K562 (cell line): ENCODE data around the gene RRAS. TPM values are rescaled to one million over a fixed set of nuclear protein-coding genes. Genes with fewer than 3 reads are reported as not detected.

ENCODE experiments used
- FIP1L1 ChIP-seq: fragments of 200-400 bp; formaldehyde crosslinking; IDR thresholded peaks from 2 replicates; pipeline ENCODE4 v1.6.1; 2018; ENCODE audit warnings: mild to moderate bottlenecking, low read depth, low read length; ENCODE audit not compliant: poor library complexity, severe bottlenecking
- FOXA3 ChIP-seq, 2 experiments: fragments of 450-650 bp in 1 of 2; sonication (generic) in 1 of 2; formaldehyde crosslinking; IDR thresholded peaks in 1 of 2; conservative IDR thresholded peaks in 1 of 2; 2 replicates each; pipeline versions ENCODE4 v1.4.0 to v1.8.0; 2020 to 2022; ENCODE audit warnings: mild to moderate bottlenecking in 2 of 2, missing genetic modification reagents in 1 of 2
- FOXO4 ChIP-seq: fragments of 450-650 bp; formaldehyde crosslinking; IDR thresholded peaks from 2 replicates; pipeline ENCODE4 v1.4.0; 2020; ENCODE audit warnings: mild to moderate bottlenecking, moderate library complexity
- JUN ChIP-seq, 2 experiments: sonication (generic) in 1 of 2; formaldehyde crosslinking in 1 of 2; IDR thresholded peaks; 2 replicates each; pipeline versions ENCODE4 v1.6.1 to v1.8.0; 2012 to 2022; ENCODE audit warnings: borderline replicate concordance in 2 of 2, mild to moderate bottlenecking in 2 of 2, improper control_type of control experiment in 1 of 2, low read depth in 1 of 2, low read length in 1 of 2, missing genetic modification reagents in 1 of 2
- PATZ1 ChIP-seq: fragments of 250-450 bp; sonication (Bioruptor Pico); IDR thresholded peaks from 2 replicates; pipeline ENCODE4 v1.5.0; 2020; ENCODE audit warnings: mild to moderate bottlenecking, borderline replicate concordance
- SMARCE1 ChIP-seq: fragments of 450-650 bp; IDR thresholded peaks from 2 replicates; pipeline ENCODE4 v1.7.1; 2016; ENCODE audit warnings: mild to moderate bottlenecking
- ZNF140 ChIP-seq: fragments of 250-450 bp; sonication (Bioruptor Pico); IDR thresholded peaks from 2 replicates; pipeline ENCODE4 v1.8.0; 2021; ENCODE audit warnings: moderate library complexity, mild to moderate bottlenecking, inconsistent platforms
- ZNF318 ChIP-seq, 2 experiments: fragments of 450-650 bp; IDR thresholded peaks; 2 replicates each; pipeline ENCODE4 v1.6.1; 2016; ENCODE audit warnings: mild to moderate bottlenecking in 2 of 2, borderline replicate concordance in 1 of 2, low read depth in 1 of 2, moderate library complexity in 1 of 2
- ZNF507 ChIP-seq: conservative IDR thresholded peaks from 2 replicates; pipeline ENCODE4 v1.6.1; 2017; ENCODE audit warnings: missing genetic modification characterization, missing compliant biosample characterization
- ZNF668 ChIP-seq: fragments of 250-450 bp; sonication (Bioruptor Pico); IDR thresholded peaks from 2 replicates; pipeline ENCODE4 v1.8.0; 2022; ENCODE audit warnings: mild to moderate bottlenecking, inconsistent platforms
- polyA plus RNA-seq, 8 experiments: library from polyadenylated mRNA; depleted of rRNA in 4 of 8; stranded (reverse) in 5 of 8; unstranded in 3 of 8; fragments of >200 nt; fragmentation: Nextera tagmentation in 2 of 8; fragmentation: Illumina TruSeq in 1 of 8; extraction: Ambion mirVana in 2 of 8; extraction: Trizol in 1 of 8; gene quantifications; 2 replicates each; pipeline versions ENCODE4 v1.2.1 to v1.2.3, GENCODE V29; 2011 to 2014; ENCODE audit warnings: inconsistent platforms in 1 of 8, missing spikeins in 1 of 8
- total RNA-seq, 7 experiments: library from RNA; depleted of rRNA in 6 of 7; stranded (reverse); fragments of >200 nt in 6 of 7; fragmentation: Illumina TruSeq in 2 of 7; extraction: Trizol in 2 of 7; gene quantifications; 2 replicates each; pipeline versions ENCODE4 v1.2.1 to v1.2.3, GENCODE V29; 2011 to 2021; ENCODE audit warnings: low replicate concordance in 1 of 7

RRAS gene
- total and polyA plus RNA-seq, 9 of the 15 experiments (the other 6 are each of a cell fraction or from before 2014, with no cell fraction given): 0.70 to 17.3 (median 8.2) TPM

GRCh38 chr19:49590071-49590970 is 49.6 kb downstream of the RRAS start (continued):
- TF ChIP-seq ZNF668 (CRISPR knock-in tag): no peak
- peak in 1 of 2 experiments; percentile 74; a peak in 1 of 4 replicates for TF ChIP-seq FOXA3 (CRISPR knock-in tag; conservative IDR thresholded peaks at IDR 0.05 in 1 of 2, IDR thresholded peaks at IDR 0.05 in 1 of 2)
- TF ChIP-seq FIP1L1: peak; percentile 70
- TF ChIP-seq ZNF140: no peak
- TF ChIP-seq JUN (IDR thresholded peaks at IDR 0.05; ENCODE audit: borderline replicate concordance, low read depth, low read length): no peak
- TF ChIP-seq JUN (CRISPR knock-in tag; IDR thresholded peaks at IDR 0.05; ENCODE audit: borderline replicate concordance): peak; percentile 74; the same call in 1 of the 2 replicates
- no peak for TF ChIP-seq FOXO4 (CRISPR knock-in tag)
- TF ChIP-seq PATZ1: no peak
- no peak for TF ChIP-seq ZNF318 (IDR thresholded peaks at IDR 0.05; ENCODE audit: borderline replicate concordance in 1 of 2, low read depth in 1 of 2)
- peak; percentile 51; the same call in 1 of the 2 replicates for TF ChIP-seq SMARCE1
- no peak for TF ChIP-seq ZNF507
